ENCODE measurements around the gene IGFBPL1.
A peak's percentile ranks its signal among the peaks of the same experiment; 100 is the strongest.

IGFBPL1 gene

DNA sequence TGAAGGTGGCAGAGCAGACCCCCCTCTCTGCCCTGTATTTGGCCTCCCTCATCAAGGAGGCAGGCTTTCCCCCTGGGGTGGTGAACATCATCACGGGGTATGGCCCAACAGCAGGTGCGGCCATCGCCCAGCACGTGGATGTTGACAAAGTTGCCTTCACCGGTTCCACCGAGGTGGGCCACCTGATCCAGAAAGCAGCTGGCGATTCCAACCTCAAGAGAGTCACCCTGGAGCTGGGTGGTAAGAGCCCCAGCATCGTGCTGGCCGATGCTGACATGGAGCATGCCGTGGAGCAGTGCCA is 27.9 kb downstream of the IGFBPL1 start:
- Mint-ChIP-seq H3K36me3 (ENCODE audit: low read depth) (peaks cover 44% of the 10 kb centered on the region), H3K4me1 (peaks cover 33% of the 10 kb centered on the region), H3K27me3 (ENCODE audit: low read depth) (peaks cover 7% of the 10 kb centered on the region), H3K9me3 (no peaks in the 10 kb centered on the region), H3K27ac (no peak overlapping the region), H3K4me3 (no peak overlapping the region)
- TF ChIP-seq, protein P1, sequence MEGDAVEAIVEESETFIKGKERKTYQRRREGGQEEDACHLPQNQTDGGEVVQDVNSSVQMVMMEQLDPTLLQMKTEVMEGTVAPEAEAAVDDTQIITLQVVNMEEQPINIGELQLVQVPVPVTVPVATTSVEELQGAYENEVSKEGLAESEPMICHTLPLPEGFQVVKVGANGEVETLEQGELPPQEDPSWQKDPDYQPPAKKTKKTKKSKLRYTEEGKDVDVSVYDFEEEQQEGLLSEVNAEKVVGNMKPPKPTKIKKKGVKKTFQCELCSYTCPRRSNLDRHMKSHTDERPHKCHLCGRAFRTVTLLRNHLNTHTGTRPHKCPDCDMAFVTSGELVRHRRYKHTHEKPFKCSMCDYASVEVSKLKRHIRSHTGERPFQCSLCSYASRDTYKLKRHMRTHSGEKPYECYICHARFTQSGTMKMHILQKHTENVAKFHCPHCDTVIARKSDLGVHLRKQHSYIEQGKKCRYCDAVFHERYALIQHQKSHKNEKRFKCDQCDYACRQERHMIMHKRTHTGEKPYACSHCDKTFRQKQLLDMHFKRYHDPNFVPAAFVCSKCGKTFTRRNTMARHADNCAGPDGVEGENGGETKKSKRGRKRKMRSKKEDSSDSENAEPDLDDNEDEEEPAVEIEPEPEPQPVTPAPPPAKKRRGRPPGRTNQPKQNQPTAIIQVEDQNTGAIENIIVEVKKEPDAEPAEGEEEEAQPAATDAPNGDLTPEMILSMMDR (IDR thresholded peaks at IDR 0.05; ENCODE audit: unreplicated experiment in 3 of 3) = no peak

GRCh38 chr9:38395653-38396370 is 28.4 kb downstream of the IGFBPL1 start:
- Mint-ChIP-seq H3K27ac (no peak overlapping the region), H3K27me3 (ENCODE audit: low read depth) (peaks cover 5% of the 10 kb centered on the region), H3K36me3 (ENCODE audit: low read depth) (peaks cover 44% of the 10 kb centered on the region), H3K4me3 (peak overlapping the region in 1 of 3 experiments; percentile 29), H3K9me3 (no peaks in the 10 kb centered on the region), H3K4me1 (peaks cover 38% of the 10 kb centered on the region)
- TF ChIP-seq, protein P1 (IDR thresholded peaks at IDR 0.05; ENCODE audit: unreplicated experiment in 3 of 3) = no peak

GRCh38 chr9:38394416-38394815 is 29.8 kb downstream of the IGFBPL1 start:
- Mint-ChIP-seq H3K4me1 (peaks cover 51% of the 10 kb centered on the region), H3K4me3 (peak overlapping the region; percentile 71 to 93 (median 87)), H3K9me3 (no peaks in the 10 kb centered on the region), H3K27ac (no peak overlapping the region), H3K36me3 (ENCODE audit: low read depth) (peaks cover 42% of the 10 kb centered on the region), H3K27me3 (ENCODE audit: low read depth) (peaks cover 5% of the 10 kb centered on the region)
- TF ChIP-seq, protein P1 (IDR thresholded peaks at IDR 0.05; ENCODE audit: unreplicated experiment in 3 of 3) = no peak

DNA sequence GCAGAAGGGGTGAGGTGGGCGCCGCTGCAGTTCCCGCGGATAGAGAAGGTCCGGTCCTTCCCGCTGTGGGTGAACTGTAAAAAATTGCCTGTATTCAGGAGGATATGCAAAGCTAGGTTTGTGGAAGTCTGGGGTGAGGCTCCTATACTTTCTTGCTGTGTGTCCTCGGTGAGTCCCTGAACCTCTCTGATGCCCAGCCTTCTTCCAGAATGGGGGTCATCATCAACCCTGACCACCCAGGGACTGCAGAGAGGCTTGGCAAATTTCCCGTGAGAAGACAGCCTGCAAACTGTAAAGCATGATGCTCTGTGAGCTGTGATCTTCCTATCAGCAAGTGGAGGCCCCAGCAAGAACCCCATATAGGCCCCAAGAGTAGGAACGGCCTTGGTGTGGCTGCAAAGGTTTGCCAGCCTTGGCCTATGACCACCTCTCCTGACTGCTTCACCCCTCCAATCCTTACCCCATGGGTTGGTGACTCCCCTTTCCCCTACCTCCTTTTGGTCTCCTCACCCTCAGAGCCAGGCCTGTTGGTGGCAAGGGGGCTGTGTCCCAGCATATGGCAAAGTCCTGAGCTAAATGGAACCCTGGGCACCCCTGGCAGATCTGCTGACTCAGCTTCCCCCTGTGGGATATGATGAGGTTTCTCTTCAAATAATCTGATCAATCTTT is 31.0 kb downstream of the IGFBPL1 start:
- peak overlapping the region; percentile 87 to 93 (median 92) for H3K4me3 Mint-ChIP-seq
- peaks cover 32% of the 10 kb centered on the region for H3K36me3 Mint-ChIP-seq (ENCODE audit: low read depth)
- peaks cover 5% of the 10 kb centered on the region for H3K27me3 Mint-ChIP-seq (ENCODE audit: low read depth)
- H3K4me1 Mint-ChIP-seq = peaks cover 62% of the 10 kb centered on the region
- TF ChIP-seq, protein P1 (IDR thresholded peaks at IDR 0.05; ENCODE audit: unreplicated experiment in 3 of 3) = no peak
- H3K27ac Mint-ChIP-seq = peak overlapping the region; percentile 4 to 30 (median 23)
- no peaks in the 10 kb centered on the region for H3K9me3 Mint-ChIP-seq

GRCh38 chr9:38392235-38393127 is 31.8 kb downstream of the IGFBPL1 start, which contains the start of gene ALDH1B1:
Gene ALDH1B1 (plus strand): TSS chr9:38392702. CDS start chr9:38395749, 3,047 bp downstream.
- Mint-ChIP-seq H3K9me3 (peaks cover 2% of the 10 kb centered on the region), H3K36me3 (ENCODE audit: low read depth) (peaks cover 25% of the 10 kb centered on the region), H3K27ac (peak within 1 kb of the TSS; percentile 23 to 30 (median 29)), H3K4me1 (peaks cover 64% of the 10 kb centered on the region), H3K4me3 (peak within 1 kb of the TSS; percentile 87 to 93 (median 92)), H3K27me3 (ENCODE audit: low read depth) (peaks cover 8% of the 10 kb centered on the region)
- TF ChIP-seq, protein P1 (IDR thresholded peaks at IDR 0.05; ENCODE audit: unreplicated experiment in 3 of 3) = no peak
